Gastrocnemius medialis (tissue), 4 donors: ENCODE measurements around the gene SLC16A3.

Experiments used
- CTCF ChIP-seq, 5 experiments: fragments of 450-650 bp in 3 of 5; fragments of 200-600 bp in 2 of 5; sonication (generic) in 2 of 5; IDR thresholded peaks in 4 of 5; conservative IDR thresholded peaks in 1 of 5; 1 replicate in 4 of 5; 2 replicates in 1 of 5; pipeline ENCODE4 v1.5.1; 2016 to 2019; ENCODE audit warnings: antibody characterized with exemption in 5 of 5, mild to moderate bottlenecking in 3 of 5, moderate library complexity in 3 of 5
- POLR2A ChIP-seq, 2 donors: fragments of 450-650 bp; IDR thresholded peaks; one replicate each; pipeline ENCODE4 v1.6.1; 2017; ENCODE audit warnings: antibody characterized with exemption in 2 of 2, mild to moderate bottlenecking in 2 of 2, moderate library complexity in 2 of 2

- peak; percentile 67 to 76 for TF ChIP-seq POLR2A (IDR thresholded peaks at IDR 0.05)
- TF ChIP-seq CTCF (IDR thresholded peaks at IDR 0.05 in 4 of 5, conservative IDR thresholded peaks at IDR 0.05 in 1 of 5): no peak
Measured at GRCh38 chr17:82225368-82226029, 3.3 kb upstream of the SLC16A3 start.
